GM12878 (cell line): ENCODE results near the gene SMAP1. TPM values are rescaled to one million over a fixed set of nuclear protein-coding genes. Genes with fewer than 3 reads are reported as not detected.

Source experiments
- ATAC-seq: fragments of 200-7000 bp; cut with Tn5 transposase; 3 replicates; pipeline ENCODE4 v1.9.1; 2020; ENCODE audit warnings: mild to moderate bottlenecking, moderate library complexity
- BruUV-seq: library from RNA; stranded (reverse); fragments of 400-500 nt; replicated peaks from 2 replicates; lab custom pipeline; 2021; lab: Mats Ljungman, UMichigan
- CTCF ChIA-PET: fragments of 300-600 bp; sonication (Branson Sonifier 250); formaldehyde crosslinking; extraction: SDS; loops from one replicate; lab custom pipeline; 2021; ENCODE audit warnings: inconsistent platforms; lab: Yijun Ruan, JAX
- POLR2A ChIA-PET: fragments of 350-600 bp; formaldehyde crosslinking; extraction: SDS; loops from one replicate; lab custom pipeline; 2021; ENCODE audit warnings: inconsistent platforms; lab: Charles Lee
- RAD21 ChIA-PET: fragments of 300-600 bp; sonication (Branson Sonifier 250); formaldehyde crosslinking; loops from one replicate; lab custom pipeline; 2023; ENCODE audit warnings: antibody characterized with exemption; ENCODE audit not compliant: unreplicated experiment; lab: Charles Lee
- SMC1A ChIA-PET: fragments of 300-600 bp; sonication (Branson Sonifier 250); formaldehyde crosslinking; loops from one replicate; lab custom pipeline; 2023; ENCODE audit not compliant: unreplicated experiment, uncharacterized antibody; lab: Charles Lee
- DNase-seq: peaks from one replicate; pipeline ENCODE4 v3.0.0-alpha.2; 2011; ENCODE audit warnings: low read depth, low spot score
- FAIRE-seq: peaks from 3 replicates; lab custom pipeline; 2011; peaks lifted over from hg19 to GRCh38; lab: Jason Lieb, UNC
- H2AFZ ChIP-seq: 2 replicates; pipeline ENCODE4 v1.6.0; 2011; ENCODE audit warnings: low read depth, low read length, control low read depth; ENCODE audit not compliant: control insufficient read depth
- H3K27ac ChIP-seq: 2 replicates; pipeline ENCODE4 v1.5.1; 2011; ENCODE audit warnings: control low read depth; ENCODE audit not compliant: control insufficient read depth, insufficient read depth
- H3K27me3 ChIP-seq, 2 experiments: replicated peaks in 1 of 2; 2 replicates each; pipeline versions ENCODE4 v1.6.0 to v1.6.1; 2011; ENCODE audit warnings: low read length in 1 of 2; ENCODE audit not compliant: control insufficient read depth in 2 of 2, insufficient read depth in 2 of 2
- H3K36me3 ChIP-seq, 2 experiments: 2 replicates each; pipeline ENCODE4 v1.5.1; 2011; ENCODE audit warnings: low read length in 1 of 2; ENCODE audit not compliant: control insufficient read depth in 2 of 2, insufficient read depth in 2 of 2
- H3K4me1 ChIP-seq: 2 replicates; pipeline ENCODE4 v1.6.1; 2011; ENCODE audit warnings: mild to moderate bottlenecking, low read length, moderate library complexity, mixed read lengths; ENCODE audit not compliant: control insufficient read depth, insufficient read depth
- H3K4me2 ChIP-seq: 2 replicates; pipeline ENCODE4 v1.6.0; 2011; ENCODE audit warnings: control low read depth; ENCODE audit not compliant: control insufficient read depth, insufficient read depth
- H3K4me3 ChIP-seq: fragments of 200-600 bp; sonication (generic); 2 replicates; pipeline ENCODE4 v1.5.1; 2016
- H3K79me2 ChIP-seq: 2 replicates; pipeline ENCODE4 v1.6.0; 2011; ENCODE audit warnings: low read length; ENCODE audit not compliant: control insufficient read depth, insufficient read depth
- H3K9ac ChIP-seq: 2 replicates; pipeline ENCODE4 v1.8.0; 2011; ENCODE audit warnings: low read length, control low read depth, mixed read lengths; ENCODE audit not compliant: control insufficient read depth, insufficient read depth
- H3K9me3 ChIP-seq: replicated peaks from 3 replicates; pipeline ENCODE4 v1.5.1; 2011; ENCODE audit warnings: mild to moderate bottlenecking, low read length; ENCODE audit not compliant: control insufficient read depth, insufficient read depth
- H4K20me1 ChIP-seq: 2 replicates; pipeline ENCODE4 v1.6.0; 2011; ENCODE audit not compliant: control insufficient read depth, insufficient read depth
- BACH1 ChIP-seq: fragments of 450-650 bp; IDR thresholded peaks from 2 replicates; pipeline ENCODE4 v1.6.1; 2017; ENCODE audit warnings: mild to moderate bottlenecking, borderline replicate concordance
- CEBPB ChIP-seq, 2 experiments: fragments of 150-350 bp in 1 of 2; IDR thresholded peaks; 2 replicates each; pipeline ENCODE4 v1.6.1; 2012 to 2014; ENCODE audit warnings: low read depth in 2 of 2, low read length in 2 of 2, borderline replicate concordance in 1 of 2, inconsistent platforms in 1 of 2
- CHD1 ChIP-seq: IDR thresholded peaks from 2 replicates; pipeline ENCODE4 v1.6.1; 2012; ENCODE audit warnings: low read depth, low read length, improper control_type of control experiment
- KLF5 ChIP-seq: fragments of 450-650 bp; IDR thresholded peaks from 2 replicates; pipeline ENCODE4 v1.6.1; 2014; ENCODE audit warnings: mild to moderate bottlenecking; ENCODE audit not compliant: partially characterized antibody
- NFIC ChIP-seq: IDR thresholded peaks from 2 replicates; pipeline ENCODE4 v1.6.1; 2012; ENCODE audit warnings: low read depth, mild to moderate bottlenecking, inconsistent platforms, low read length, moderate library complexity
- RAD21 ChIP-seq: IDR thresholded peaks from 2 replicates; pipeline ENCODE4 v1.6.1; 2011; ENCODE audit warnings: mild to moderate bottlenecking, low read depth, low read length, moderate library complexity; ENCODE audit not compliant: insufficient read depth
- RBBP5 ChIP-seq: fragments of 200-600 bp; sonication (generic); conservative IDR thresholded peaks from 2 replicates; pipeline ENCODE4 v1.6.1; 2016
- RCOR1 ChIP-seq: conservative IDR thresholded peaks from 2 replicates; pipeline ENCODE4 v1.6.1; 2012; ENCODE audit warnings: low read depth, low read length, improper control_type of control experiment
- RFX5 ChIP-seq: IDR thresholded peaks from 2 replicates; pipeline ENCODE4 v1.6.1; 2011; ENCODE audit warnings: low read depth, low read length, improper control_type of control experiment
- TARDBP ChIP-seq: IDR thresholded peaks from 2 replicates; pipeline ENCODE4 v1.6.1; 2016; ENCODE audit warnings: borderline replicate concordance
- TBL1XR1 ChIP-seq: IDR thresholded peaks from 2 replicates; pipeline ENCODE4 v1.6.1; 2012; ENCODE audit warnings: low read depth, low read length, improper control_type of control experiment
- ZBED1 ChIP-seq: IDR thresholded peaks from 2 replicates; pipeline ENCODE4 v1.6.1; 2016; ENCODE audit warnings: borderline replicate concordance
- ZNF207 ChIP-seq: fragments of 450-650 bp; IDR thresholded peaks from 2 replicates; pipeline ENCODE4 v1.6.1; 2014; ENCODE audit warnings: antibody characterized with exemption, mild to moderate bottlenecking, borderline replicate concordance
- ZNF384 ChIP-seq: IDR thresholded peaks from 2 replicates; pipeline ENCODE4 v1.6.1; 2012; ENCODE audit warnings: low read depth, mild to moderate bottlenecking, low read length, improper control_type of control experiment, borderline replicate concordance
- ZZZ3 ChIP-seq: IDR thresholded peaks from 2 replicates; pipeline ENCODE4 v1.6.1; 2011; ENCODE audit warnings: low read depth; ENCODE audit not compliant: control insufficient read depth, insufficient read length
- WGBS: methylation state at CpG from one replicate; pipeline ENCODE4 v1.1.6; 2016; ENCODE audit warnings: low lambda C conversion rate; ENCODE audit not compliant: insufficient replicate concordance, insufficient coverage; ENCODE audit errors: missing lambda C conversion rate; 5-methylcytosine and 5-hydroxymethylcytosine counted together
- in situ Hi-C: fragments of 300-500 bp; cut with MboI; formaldehyde crosslinking; loops from 9 replicates; pipeline ENCODE4 v1.14.3; 2018; ENCODE audit warnings: mixed read lengths
- intact Hi-C: fragments of 100-400 bp; cut with micrococcal nuclease; formaldehyde crosslinking; loops from one replicate; pipeline ENCODE4 v1.14.2; 2022; ENCODE audit not compliant: unreplicated experiment
- polyA plus RNA-seq, 11 experiments: library from polyadenylated mRNA; depleted of rRNA in 4 of 11; unstranded in 6 of 11; stranded (reverse) in 5 of 11; fragments of >200 nt; fragmentation: Nextera tagmentation in 4 of 11; fragmentation: Illumina TruSeq in 1 of 11; extraction: Ambion mirVana in 4 of 11; extraction: Trizol in 1 of 11; gene quantifications; 1 replicate in 1 of 11; 2 replicates in 10 of 11; pipeline versions ENCODE4 v1.2.1 to v1.2.3, GENCODE V29; 2011 to 2016; ENCODE audit warnings: inconsistent platforms in 2 of 11, missing spikeins in 2 of 11, low read depth in 1 of 11
- total RNA-seq, 4 experiments: library from RNA; depleted of rRNA in 3 of 4; stranded (reverse); fragments of >200 nt in 3 of 4; fragmentation: Illumina TruSeq in 1 of 4; extraction: Trizol in 1 of 4; gene quantifications; 2 replicates each; pipeline versions ENCODE4 v1.2.1 to v1.2.3, GENCODE V29; 2013 to 2021
- TF ChIP-seq, protein P1 (sequence below): fragments of 450-650 bp; IDR thresholded peaks from 2 replicates; pipeline ENCODE4 v1.6.1; 2018; ENCODE audit warnings: mild to moderate bottlenecking, low read depth, moderate library complexity; ENCODE audit not compliant: partially characterized antibody
- TF ChIP-seq, protein P2 (sequence below): fragments of 450-650 bp; IDR thresholded peaks from 2 replicates; pipeline ENCODE4 v1.6.1; 2017; ENCODE audit warnings: mild to moderate bottlenecking

Gene SMAP1
- total and polyA plus RNA-seq, 10 of the 15 experiments (the other 5 are each of a cell fraction or from before 2014, with no cell fraction given) = 13.7 to 33.9 (median 25.3) TPM

DNA sequence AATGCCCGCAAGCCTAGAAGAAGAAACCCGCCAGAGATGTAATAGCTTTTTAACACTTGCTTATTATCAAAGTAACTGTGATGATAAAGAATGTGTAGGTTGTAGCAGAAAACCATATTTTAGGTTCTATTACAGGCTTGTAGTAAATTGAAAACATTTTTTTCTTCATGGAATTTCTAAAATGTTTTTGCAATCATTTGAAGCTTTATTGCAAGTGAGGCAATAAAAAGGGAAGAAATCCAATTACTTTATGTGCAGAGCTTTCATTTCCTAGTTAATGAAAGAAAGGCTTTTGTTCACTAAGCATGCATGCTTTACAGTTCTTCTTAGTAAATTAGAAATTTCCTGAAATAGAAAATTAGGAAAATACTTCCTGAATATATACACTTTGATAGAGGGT is 154.1 kb downstream of the SMAP1 start:
- WGBS = 98% methylated on average over 2 of the region's 2 CpGs
- Histone ChIP-seq H4K20me1 (no peaks in the 10 kb centered on the region), H3K27me3 (no peaks in the 10 kb centered on the region), H3K27ac (no peak overlapping the region), H2AFZ (no peak overlapping the region), H3K9me3 (peaks cover 5% of the 10 kb centered on the region), H3K4me1 (peaks cover 4% of the 10 kb centered on the region; the same call in 1 of the 2 replicates), H3K4me2 (no peak overlapping the region), H3K79me2 (no peaks in the 10 kb centered on the region), H3K4me3 (no peak overlapping the region), H3K36me3 (no peaks in the 10 kb centered on the region), H3K9ac (no peak overlapping the region)
- SMC1A ChIA-PET = interaction anchor here (0.7 to 1.4 kb wide), 8 partner anchors 9 to 111 kb away, joined by 3 to 6 read pairs (median 4); no protein-coding TSS in a partner anchor
- no peak for ATAC-seq
- in situ Hi-C loops (no loop called here), intact Hi-C loops (no loop called here)
- POLR2A ChIA-PET = no interaction called here
- BruUV-seq = no TSS peak
- DNase-seq = no peak
- TF ChIP-seq RAD21 (no peak), ZZZ3 (no peak), ZNF207 (no peak), CEBPB (IDR thresholded peaks at IDR 0.05; ENCODE audit: borderline replicate concordance in 1 of 2, low read depth in 2 of 2, low read length in 2 of 2) (no peak), RCOR1 (no peak), NFIC (no peak), TBL1XR1 (no peak), KLF5 (no peak), RBBP5 (no peak), ZNF384 (no peak), CHD1 (no peak), RFX5 (no peak), ZBED1 (no peak), TARDBP (no peak), BACH1 (no peak)
- TF ChIP-seq, protein P1, sequence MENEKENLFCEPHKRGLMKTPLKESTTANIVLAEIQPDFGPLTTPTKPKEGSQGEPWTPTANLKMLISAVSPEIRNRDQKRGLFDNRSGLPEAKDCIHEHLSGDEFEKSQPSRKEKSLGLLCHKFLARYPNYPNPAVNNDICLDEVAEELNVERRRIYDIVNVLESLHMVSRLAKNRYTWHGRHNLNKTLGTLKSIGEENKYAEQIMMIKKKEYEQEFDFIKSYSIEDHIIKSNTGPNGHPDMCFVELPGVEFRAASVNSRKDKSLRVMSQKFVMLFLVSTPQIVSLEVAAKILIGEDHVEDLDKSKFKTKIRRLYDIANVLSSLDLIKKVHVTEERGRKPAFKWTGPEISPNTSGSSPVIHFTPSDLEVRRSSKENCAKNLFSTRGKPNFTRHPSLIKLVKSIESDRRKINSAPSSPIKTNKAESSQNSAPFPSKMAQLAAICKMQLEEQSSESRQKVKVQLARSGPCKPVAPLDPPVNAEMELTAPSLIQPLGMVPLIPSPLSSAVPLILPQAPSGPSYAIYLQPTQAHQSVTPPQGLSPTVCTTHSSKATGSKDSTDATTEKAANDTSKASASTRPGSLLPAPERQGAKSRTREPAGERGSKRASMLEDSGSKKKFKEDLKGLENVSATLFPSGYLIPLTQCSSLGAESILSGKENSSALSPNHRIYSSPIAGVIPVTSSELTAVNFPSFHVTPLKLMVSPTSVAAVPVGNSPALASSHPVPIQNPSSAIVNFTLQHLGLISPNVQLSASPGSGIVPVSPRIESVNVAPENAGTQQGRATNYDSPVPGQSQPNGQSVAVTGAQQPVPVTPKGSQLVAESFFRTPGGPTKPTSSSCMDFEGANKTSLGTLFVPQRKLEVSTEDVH = no peak
- TF ChIP-seq, protein P2, sequence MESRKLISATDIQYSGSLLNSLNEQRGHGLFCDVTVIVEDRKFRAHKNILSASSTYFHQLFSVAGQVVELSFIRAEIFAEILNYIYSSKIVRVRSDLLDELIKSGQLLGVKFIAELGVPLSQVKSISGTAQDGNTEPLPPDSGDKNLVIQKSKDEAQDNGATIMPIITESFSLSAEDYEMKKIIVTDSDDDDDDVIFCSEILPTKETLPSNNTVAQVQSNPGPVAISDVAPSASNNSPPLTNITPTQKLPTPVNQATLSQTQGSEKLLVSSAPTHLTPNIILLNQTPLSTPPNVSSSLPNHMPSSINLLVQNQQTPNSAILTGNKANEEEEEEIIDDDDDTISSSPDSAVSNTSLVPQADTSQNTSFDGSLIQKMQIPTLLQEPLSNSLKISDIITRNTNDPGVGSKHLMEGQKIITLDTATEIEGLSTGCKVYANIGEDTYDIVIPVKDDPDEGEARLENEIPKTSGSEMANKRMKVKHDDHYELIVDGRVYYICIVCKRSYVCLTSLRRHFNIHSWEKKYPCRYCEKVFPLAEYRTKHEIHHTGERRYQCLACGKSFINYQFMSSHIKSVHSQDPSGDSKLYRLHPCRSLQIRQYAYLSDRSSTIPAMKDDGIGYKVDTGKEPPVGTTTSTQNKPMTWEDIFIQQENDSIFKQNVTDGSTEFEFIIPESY = no peak
- no peak for FAIRE-seq
- RAD21 ChIA-PET = interaction anchor here (0.8 to 1.0 kb wide), 2 partner anchors 36 to 74 kb away, joined by 3 to 4 read pairs; no protein-coding TSS in a partner anchor
- CTCF ChIA-PET = interaction anchor here (0.7 to 1.1 kb wide), 2 partner anchors 300 to 301 kb away, joined by 3 read pairs; no protein-coding TSS in a partner anchor
